Testis (tissue), 3 donors: ENCODE results near the gene GATAD2A. TPM values are rescaled to one million over a fixed set of nuclear protein-coding genes. Genes with fewer than 3 reads are reported as not detected.
"Not testable (repeated sequence)": the region's sequence is repeated elsewhere in the genome, so short reads cannot be mapped to it uniquely, and the experiment has no call there.

ENCODE experiments used
- DNase-seq: peaks from one replicate; pipeline ENCODE4 v3.0.0-alpha.2; 2019
- H3K27ac ChIP-seq, 2 donors: fragments of 200-600 bp; sonication (generic); one replicate each; pipeline ENCODE4 v1.5.1; 2019
- H3K27me3 ChIP-seq: fragments of 200-600 bp; sonication (generic); one replicate; pipeline ENCODE4 v1.5.1; 2019
- H3K36me3 ChIP-seq: fragments of 200-600 bp; sonication (generic); one replicate; pipeline ENCODE4 v1.5.1; 2017; ENCODE audit warnings: low read depth; ENCODE audit errors: missing control alignments
- H3K4me1 ChIP-seq: fragments of 200-600 bp; sonication (generic); one replicate; pipeline ENCODE4 v1.5.1; 2019
- H3K4me3 ChIP-seq, 2 donors: fragments of 200-600 bp; sonication (generic); one replicate each; pipeline ENCODE4 v1.5.1; 2017 to 2019
- H3K9me3 ChIP-seq: fragments of 200-600 bp; sonication (generic); one replicate; pipeline ENCODE4 v1.5.1; 2017
- POLR2A ChIP-seq: fragments of 450-650 bp; IDR thresholded peaks from one replicate; pipeline ENCODE4 v1.6.1; 2017; ENCODE audit warnings: antibody characterized with exemption, mild to moderate bottlenecking, moderate library complexity
- WGBS, 2 donors: methylation state at CpG; one replicate each; pipeline ENCODE4 v1.1.5; 2018; 5-methylcytosine and 5-hydroxymethylcytosine counted together
- intact Hi-C: fragments of 100-400 bp; cut with DNase I; formaldehyde crosslinking; loops from one replicate; pipeline ENCODE4 v1.15.1; 2023; ENCODE audit warnings: low total_unique reads
- polyA plus RNA-seq: library from polyadenylated mRNA; stranded (reverse); fragments of 350-450 nt; fragmentation: Illumina TruSeq; extraction: RNeasy Lipid Tissue Mini Kit (QIAGEN cat#74804); gene quantifications from one replicate; pipeline ENCODE4 v1.2.3, GENCODE V29; 2014; ENCODE audit warnings: low read depth, low replicate concordance; ENCODE audit not compliant: insufficient read depth
- total RNA-seq, 2 donors: library from RNA; depleted of rRNA; stranded (reverse); fragments of >200 nt; gene quantifications; one replicate each; pipeline ENCODE4 v1.2.3, GENCODE V29; 2016
- TF ChIP-seq, protein P1 (sequence below), 3 experiments: fragments of 450-650 bp in 2 of 3; fragments of 200-600 bp in 1 of 3; sonication (generic) in 1 of 3; IDR thresholded peaks; one replicate each; pipeline ENCODE4 v1.5.1; 2016 to 2019; ENCODE audit warnings: antibody characterized with exemption in 3 of 3, mild to moderate bottlenecking in 2 of 3, moderate library complexity in 1 of 3

Gene GATAD2A
- total and polyA plus RNA-seq, 3 donors from 2014 or later, result 109 to 197 (median 163) TPM

DNA sequence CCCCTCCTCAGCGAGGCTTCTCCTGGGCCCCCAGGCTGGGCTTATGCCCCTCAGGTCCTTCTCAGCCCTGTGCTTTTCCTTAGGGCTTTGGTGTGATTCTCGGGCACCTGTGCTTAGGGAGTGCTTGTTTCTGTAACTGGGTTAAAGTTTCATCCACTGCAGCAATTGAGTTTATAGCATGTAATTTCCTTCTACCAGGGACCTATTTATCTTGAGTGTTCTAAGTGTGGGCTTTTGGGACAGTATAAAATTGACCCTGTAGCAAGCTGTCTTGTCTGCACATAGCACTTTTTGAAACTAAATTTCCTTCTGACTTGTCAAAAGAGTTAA lies 47.6 kb downstream of the GATAD2A start:
- H3K36me3 ChIP-seq, result no peaks in the 10 kb centered on the region
- TF ChIP-seq POLR2A, result no peak
- TF ChIP-seq, protein P1, sequence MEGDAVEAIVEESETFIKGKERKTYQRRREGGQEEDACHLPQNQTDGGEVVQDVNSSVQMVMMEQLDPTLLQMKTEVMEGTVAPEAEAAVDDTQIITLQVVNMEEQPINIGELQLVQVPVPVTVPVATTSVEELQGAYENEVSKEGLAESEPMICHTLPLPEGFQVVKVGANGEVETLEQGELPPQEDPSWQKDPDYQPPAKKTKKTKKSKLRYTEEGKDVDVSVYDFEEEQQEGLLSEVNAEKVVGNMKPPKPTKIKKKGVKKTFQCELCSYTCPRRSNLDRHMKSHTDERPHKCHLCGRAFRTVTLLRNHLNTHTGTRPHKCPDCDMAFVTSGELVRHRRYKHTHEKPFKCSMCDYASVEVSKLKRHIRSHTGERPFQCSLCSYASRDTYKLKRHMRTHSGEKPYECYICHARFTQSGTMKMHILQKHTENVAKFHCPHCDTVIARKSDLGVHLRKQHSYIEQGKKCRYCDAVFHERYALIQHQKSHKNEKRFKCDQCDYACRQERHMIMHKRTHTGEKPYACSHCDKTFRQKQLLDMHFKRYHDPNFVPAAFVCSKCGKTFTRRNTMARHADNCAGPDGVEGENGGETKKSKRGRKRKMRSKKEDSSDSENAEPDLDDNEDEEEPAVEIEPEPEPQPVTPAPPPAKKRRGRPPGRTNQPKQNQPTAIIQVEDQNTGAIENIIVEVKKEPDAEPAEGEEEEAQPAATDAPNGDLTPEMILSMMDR (IDR thresholded peaks at IDR 0.05), result no peak
- H3K4me1 ChIP-seq, result no peaks in the 10 kb centered on the region
- H3K27me3 ChIP-seq, result no peaks in the 10 kb centered on the region
- no peak overlapping the region for H3K4me3 ChIP-seq
- 89 to 95% methylated on average over 2 of the region's 2 CpGs for WGBS, 2 donors
- no peak overlapping the region for H3K27ac ChIP-seq
- no peaks in the 10 kb centered on the region for H3K9me3 ChIP-seq
- intact Hi-C loops, result no loop called here
- no peak for DNase-seq

DNA sequence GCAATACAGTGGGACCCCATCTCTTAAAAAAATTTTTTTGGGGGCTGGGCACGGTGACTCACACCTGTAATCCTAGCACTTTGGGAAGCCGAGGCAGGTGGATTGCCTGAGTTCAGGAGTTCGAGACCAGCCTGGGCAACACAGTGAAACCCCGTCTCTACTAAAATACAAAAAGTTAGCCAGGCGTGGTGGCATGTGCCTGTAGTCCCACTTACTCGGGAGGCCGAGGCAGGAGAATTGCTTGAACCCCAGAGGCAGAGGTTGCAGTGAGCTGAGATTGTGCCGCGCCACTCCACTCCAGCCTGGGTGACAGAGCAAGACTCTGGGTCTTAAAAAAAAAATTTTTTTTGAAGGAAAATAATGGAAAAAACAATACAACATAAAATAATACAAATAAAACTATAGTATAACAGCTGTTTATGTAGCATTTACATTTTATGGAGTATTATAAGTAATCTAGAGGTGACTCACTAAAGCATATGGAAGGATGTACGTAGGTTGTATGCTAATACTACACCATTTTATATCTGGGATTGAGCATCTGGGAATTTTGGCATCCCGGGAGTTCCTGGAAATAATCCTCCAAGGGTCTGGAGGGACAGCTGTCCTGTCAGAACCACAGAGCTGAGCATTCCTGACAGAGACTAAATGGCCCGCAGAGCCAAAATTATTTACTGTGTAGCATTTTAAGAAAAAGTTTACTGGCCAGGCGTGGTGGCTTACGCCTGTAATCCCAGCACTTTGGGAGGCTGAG lies 49.9 kb downstream of the GATAD2A start:
- H3K4me1 ChIP-seq, intact Hi-C loops, H3K36me3 ChIP-seq, H3K27me3 ChIP-seq, DNase-seq, H3K27ac ChIP-seq, H3K4me3 ChIP-seq, H3K9me3 ChIP-seq: not testable (repeated sequence)
- 94 to 95% methylated on average over 14 of the region's 14 CpGs for WGBS, 2 donors

DNA sequence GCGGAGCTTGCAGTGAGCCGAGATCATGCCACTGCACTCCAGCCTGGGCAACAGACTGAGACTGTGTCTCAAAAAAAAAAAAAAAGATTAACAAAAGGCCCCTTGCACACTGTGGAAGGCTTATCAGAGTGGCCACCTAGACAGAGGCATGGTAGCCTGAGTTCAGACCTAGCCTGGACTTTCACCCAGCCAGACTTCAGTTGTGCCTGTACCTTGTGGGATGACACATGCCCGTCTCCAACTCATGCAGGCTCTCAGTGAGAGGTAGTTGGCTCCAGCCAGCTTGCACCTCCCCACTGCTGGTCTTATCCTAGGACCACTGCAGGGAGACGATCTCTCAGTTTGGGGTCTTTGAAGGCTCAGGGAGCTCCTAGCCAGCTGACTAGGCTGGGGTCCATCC lies 52.2 kb downstream of the GATAD2A start:
- Histone ChIP-seq H3K27ac (no peak overlapping the region), H3K27me3 (no peaks in the 10 kb centered on the region), H3K36me3 (no peaks in the 10 kb centered on the region), H3K4me1 (peaks cover 28% of the 10 kb centered on the region), H3K4me3 (no peak overlapping the region), H3K9me3 (no peaks in the 10 kb centered on the region)
- 89 to 91% methylated on average over 4 of the region's 4 CpGs for WGBS, 2 donors
- DNase-seq, result no peak
- intact Hi-C loops, result no loop called here
- no peak for TF ChIP-seq POLR2A
- TF ChIP-seq, protein P1 (IDR thresholded peaks at IDR 0.05), result no peak

DNA sequence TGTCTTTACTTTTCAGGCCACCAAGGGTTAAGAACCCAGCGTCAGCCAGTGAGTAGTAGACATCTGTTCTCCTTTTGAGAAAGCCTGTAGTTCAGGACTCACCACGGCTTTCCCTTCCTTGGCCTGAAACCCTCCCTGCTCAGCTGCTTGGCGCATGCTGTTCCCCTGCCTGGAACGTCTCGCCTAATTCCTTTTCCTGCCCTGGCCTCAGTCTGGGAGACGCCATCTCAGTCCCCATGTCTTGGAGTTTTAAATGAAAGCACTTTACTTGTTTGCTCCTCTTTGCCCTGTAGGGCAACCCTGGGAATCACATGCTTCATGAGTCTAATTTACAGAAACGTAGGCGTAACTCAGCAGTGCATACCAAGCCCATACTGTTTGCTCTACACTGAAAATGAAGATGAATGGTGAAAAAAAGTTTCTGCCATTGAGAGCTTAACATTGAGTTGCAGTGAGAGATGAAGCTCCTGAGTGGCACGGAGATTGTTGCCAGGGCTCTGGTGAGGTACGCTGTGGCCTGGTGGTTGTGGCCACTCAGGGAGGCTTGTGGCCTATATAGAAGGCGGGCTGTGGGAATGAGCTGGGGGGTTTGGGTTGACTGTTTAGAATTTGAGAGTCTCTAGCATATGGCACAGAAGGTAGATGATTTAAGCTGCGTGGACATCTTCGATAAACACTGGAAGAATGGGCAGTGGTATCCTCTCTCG lies 52.8 kb downstream of the GATAD2A start:
- intact Hi-C loops, result no loop called here
- 81 to 85% methylated on average over 14 of the region's 14 CpGs for WGBS, 2 donors

DNA sequence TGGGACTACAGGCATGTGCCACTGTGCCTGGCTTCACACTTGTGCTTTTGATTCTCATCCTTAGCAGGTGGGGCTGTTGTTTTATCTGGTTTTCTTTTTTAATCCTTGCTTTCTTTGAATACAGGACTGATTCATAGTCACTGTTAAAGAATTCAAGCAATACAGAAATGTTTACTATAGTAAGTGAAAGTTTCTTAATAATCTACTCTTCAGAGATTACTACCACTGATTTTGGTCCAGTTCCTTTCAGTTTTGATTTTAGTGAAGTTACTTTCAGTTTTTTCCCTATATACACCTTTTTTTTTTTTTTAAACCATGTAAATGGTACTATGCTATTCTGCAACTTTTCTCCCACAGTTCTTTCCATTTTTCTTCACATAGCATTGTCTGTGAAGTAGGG lies 53.6 kb downstream of the GATAD2A start:
- H3K9me3 ChIP-seq, result no peaks in the 10 kb centered on the region
- no peak overlapping the region for H3K27ac ChIP-seq
- no peak for TF ChIP-seq POLR2A
- TF ChIP-seq, protein P1 (IDR thresholded peaks at IDR 0.05), result no peak
- no peak for DNase-seq
- H3K4me1 ChIP-seq, result peaks cover 42% of the 10 kb centered on the region
- no peaks in the 10 kb centered on the region for H3K27me3 ChIP-seq
- intact Hi-C loops, result no loop called here
- no peak overlapping the region for H3K4me3 ChIP-seq
- H3K36me3 ChIP-seq, result no peaks in the 10 kb centered on the region

More for the DNA sequence above, 52.8 kb downstream of the GATAD2A start:
- DNase-seq, result no peak
- Histone ChIP-seq H3K9me3 (no peaks in the 10 kb centered on the region), H3K27me3 (no peaks in the 10 kb centered on the region), H3K27ac (no peak overlapping the region), H3K4me3 (no peak overlapping the region), H3K4me1 (peaks cover 34% of the 10 kb centered on the region), H3K36me3 (no peaks in the 10 kb centered on the region)
- TF ChIP-seq, protein P1 (IDR thresholded peaks at IDR 0.05), result no peak
- TF ChIP-seq POLR2A, result no peak
